NCI-H748 treated with DMSO at 0.1 percent for 48 hours (cell line): ENCODE data around the gene NCOR1.
"Not testable (repeated sequence)": the region's sequence is repeated elsewhere in the genome, so short reads cannot be mapped to it uniquely, and the experiment has no call there.

ENCODE experiments used
- DNase-seq: peaks from one replicate; lab custom pipeline; 2025; lab: John Stamatoyannopoulos, UW

NCOR1 gene

DNA sequence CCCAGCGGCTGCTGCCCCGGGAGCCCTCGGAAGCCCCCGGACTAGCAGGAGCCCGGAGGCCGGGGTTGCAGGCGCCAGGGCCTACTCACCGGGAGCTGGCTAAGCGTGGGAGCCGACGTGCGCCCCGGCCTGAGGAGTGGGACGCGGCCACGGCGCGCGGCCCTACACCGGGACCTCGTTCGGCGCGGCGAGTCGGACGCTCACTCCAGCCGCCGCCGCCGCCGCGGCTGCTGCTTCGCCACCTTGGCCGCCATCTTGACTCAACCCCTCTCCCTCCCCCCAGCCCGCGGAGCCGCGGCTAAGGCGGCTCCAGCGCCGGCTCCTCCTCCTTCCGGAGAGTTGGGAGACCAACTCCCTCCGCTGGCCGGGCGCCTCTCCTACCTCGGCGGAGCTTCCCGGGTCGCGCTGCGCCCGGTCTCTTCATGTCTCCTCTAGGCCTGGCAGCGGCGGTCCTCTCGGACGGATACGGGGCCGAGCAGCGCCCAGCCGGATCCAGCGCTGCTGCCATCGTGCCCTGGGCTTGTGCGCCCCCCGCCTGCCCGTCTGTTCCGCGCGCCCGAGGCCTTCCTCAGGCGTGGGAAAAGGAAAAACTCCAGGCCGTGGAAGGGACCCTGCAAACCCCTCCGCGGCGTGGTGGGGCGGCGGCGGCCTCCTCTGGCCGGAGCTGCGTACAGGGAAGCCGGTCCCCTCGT lies at the start of gene NCOR1:
Gene NCOR1, minus strand, starts transcription at position 262 of the 692 bp plus-strand sequence. CDS start 20,965 bp downstream, outside the sequence.
- DNase-seq, result peak; percentile 84

DNA sequence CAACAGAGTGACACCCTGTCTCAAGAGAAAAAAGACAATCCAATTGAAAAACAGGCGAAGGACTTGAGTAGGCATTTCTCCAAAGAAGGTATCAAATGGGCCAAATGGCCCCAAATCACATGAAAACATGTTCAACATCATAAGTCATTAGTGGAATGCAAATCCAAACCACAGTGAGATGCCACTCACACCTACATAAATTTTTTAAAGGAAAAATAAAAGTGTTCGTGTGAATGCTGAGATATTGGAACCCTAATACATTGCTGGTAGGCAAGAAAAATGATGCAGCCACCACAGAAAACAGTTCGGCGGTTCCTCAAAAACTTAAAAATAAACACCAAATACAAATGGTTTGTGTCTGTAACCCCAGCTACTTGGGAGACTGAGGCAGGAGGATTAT lies 46.9 kb upstream of the NCOR1 start:
- no peak for DNase-seq

DNA sequence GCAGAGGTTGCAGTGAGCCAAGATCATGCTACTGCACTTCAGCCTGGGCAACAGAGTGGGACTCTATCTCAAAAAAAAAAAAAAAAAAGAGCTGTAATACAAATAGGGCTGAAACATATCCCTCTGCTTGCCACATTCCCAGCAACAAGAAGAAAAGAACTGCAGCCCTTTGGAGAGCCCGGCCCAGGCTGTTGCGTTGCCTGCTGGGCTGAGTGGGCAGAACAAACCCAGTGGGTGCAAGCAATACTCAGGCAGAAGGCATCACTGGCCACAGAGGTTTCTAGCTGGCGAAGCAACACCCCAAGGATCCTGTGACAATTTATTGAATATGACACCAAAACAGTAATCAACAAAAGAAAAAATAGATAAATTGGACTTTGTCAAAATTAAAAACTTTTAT lies 45.7 kb upstream of the NCOR1 start:
- no peak for DNase-seq

GRCh38 chr17:16259926-16260325 lies 44.6 kb upstream of the NCOR1 start:
- DNase-seq, result no peak

DNA sequence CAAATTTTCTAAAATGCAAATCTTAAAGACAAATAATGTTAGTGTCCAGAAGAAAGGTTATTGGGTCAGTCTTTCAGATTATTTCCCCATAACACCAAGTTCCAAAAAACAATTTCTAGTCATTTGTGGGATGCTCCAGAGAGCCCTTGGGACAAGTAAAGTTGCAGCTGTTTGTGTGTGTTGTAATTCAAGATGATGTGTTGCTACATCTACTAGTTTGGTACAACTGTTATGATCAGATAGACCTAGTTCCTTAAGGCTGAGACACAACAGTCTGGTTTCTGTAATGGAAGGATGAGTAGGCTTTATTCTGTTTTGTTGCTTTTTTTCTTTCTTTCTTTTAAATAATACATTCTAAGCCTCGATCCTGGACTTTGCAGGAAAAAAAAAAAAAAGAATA lies 43.6 kb upstream of the NCOR1 start:
- DNase-seq, result no peak

- no peak for DNase-seq
Observed at GRCh38 chr17:16255481-16255921, 40.2 kb upstream of the NCOR1 start.

DNA sequence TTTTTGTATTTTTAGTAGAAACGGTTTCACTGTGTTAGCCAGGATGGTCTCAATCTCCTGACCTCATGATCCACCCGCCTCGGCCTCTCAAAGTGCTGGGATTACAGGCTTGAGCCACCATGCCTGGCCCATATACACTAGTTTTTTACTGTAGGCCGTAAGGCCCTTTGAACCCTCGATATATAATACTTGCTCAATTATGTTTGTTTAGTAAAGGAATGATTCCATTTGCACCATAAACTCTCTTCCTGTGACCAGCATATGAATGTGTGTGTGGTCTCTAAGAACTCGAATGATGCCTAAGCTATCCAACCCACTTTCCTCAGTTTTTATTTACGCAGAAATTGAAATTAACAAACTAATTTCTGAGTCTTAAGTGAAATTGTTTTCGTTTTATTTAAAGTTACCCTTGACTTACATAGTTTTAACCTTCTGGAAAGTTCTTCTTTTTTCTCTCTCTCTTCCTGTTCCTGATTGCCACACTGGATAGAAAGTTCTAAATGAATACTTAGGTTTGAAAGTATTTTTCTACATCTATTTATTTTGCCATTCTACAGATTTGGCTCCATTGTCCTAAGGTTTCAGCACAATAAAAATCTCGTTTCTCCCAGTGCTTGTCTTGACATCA lies 39.6 kb upstream of the NCOR1 start:
- no peak for DNase-seq

DNA sequence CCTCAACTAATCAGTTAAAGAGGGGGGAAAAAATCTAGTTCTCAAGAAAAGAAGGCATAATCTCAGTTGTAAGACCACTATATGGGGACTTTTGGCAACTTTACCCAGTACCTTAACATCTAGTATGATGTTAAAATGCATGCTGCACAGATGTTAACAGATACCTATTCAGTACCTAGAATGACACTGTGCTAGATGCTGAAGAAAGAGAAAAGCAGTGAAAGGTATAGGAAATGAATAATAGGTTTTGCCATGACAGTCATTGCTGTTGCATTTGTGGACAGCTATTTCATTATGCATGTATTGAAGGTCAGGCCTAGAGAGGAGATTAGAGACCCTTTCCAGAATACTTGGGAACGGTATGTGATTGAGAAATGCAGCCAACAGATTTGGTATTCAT lies 36.2 kb upstream of the NCOR1 start:
- no peak for DNase-seq

DNA sequence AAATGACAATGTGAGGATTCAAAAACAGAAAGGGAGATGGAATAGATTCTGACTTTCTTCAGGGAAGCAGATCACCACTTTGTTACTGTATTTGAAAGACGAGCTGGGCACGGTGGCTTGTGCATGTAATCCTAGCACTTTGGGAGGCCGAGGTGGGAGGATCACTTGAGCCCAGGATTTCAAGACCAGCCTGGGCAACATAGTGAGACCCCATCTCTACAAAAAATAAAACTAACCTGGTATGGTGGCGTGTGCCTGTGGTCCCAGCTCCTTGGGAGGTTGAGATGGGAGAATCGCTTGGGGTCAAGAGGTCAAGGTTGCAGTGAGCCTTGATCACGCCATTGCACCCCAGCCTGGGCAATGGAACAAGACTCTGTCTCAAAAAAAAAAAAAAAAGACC lies 35.7 kb upstream of the NCOR1 start:
- DNase-seq, result no peak

DNA sequence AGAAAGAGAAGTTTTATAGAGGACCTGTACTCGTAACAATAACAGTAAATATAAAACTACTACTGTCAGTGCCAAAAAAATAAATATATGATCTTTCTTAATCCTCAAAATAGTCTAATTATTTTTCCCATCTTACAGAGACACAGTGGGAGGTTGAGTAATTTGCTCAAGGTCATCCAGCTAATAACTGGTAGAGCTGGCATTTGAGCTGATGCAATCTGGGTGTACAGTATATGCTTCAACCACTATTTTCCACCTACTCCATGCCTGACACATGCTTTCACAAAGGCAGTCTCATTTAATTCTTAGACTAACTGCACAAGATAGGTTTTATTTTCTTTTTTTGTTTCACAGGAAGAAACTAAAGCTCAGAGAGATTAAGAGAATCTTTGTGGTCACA lies 35.3 kb upstream of the NCOR1 start:
- DNase-seq, result no peak

DNA sequence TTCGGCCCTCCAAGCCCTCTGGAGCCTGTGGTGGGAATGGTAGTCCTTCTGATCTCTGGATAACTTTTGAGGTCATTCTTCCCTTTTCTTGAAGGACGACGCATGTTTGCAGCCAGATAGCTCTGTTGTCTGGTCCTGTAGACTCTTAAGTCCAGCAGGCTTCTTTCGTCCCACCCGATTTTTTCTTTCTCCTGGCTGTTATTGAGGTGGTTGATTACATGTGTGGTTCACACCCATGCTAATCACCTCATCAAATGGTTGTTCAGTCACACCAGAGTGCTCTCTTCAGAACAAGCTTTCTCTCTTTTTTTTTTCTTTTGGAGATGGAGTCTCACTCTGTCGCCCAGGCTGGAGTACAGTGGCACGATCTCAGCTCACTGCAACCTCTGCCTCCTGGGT lies 32.3 kb upstream of the NCOR1 start:
- no peak for DNase-seq

DNA sequence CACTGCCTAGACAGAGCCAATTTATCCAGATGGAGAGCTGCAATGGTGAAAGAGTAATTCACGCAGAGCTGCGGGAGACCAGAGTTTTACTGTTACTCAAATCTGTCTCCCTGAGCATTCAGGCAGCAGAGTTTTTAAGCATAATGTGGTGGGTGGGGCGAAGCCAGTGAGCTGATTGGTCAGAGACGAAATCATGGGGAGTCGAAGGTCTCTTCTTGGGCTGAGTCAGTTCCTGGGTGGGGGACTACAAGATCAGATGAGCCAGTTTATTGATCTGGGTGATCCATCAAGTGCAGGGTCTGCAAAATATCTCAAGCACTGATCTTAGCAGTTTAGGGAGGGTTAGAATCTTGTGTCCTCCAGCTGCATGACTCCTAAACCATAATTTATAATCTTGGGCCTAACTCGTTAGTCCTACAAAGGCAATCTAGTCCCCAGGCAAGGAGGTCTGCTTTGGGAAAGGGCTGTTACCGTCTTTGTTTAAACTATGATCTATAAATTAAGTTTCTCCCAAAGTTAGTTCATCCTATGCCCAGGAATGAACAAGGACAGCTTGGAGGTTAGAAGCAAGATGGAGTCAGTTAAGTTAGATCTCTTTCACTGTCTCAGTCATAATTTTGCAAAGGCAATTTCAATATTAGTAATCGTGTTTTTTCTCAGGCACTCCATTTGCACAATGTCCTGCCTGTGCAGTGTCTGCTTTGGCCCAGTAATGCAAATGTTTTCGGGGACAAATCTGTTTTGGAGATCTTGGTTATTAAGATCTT lies 28.6 kb upstream of the NCOR1 start:
- DNase-seq, result no peak

DNA sequence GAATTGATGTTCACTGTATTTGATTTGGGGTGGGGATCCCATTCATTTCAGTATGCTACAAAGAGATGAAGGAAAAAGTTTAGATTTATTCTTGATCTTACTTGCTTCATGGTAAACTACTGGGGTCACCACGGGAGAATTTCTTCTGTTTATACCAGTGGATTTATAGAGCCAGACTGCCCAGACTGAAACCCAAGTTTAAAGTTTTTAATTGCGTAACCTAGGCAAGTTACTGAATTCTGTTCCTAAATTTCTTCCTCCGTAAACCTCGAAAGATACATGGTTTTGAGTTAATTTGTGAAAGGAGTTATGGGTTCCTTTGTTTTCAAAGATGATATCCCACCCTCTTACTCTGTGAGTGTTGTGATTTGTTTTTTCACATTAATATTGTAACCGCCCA lies 28.1 kb upstream of the NCOR1 start:
- DNase-seq, result no peak

DNA sequence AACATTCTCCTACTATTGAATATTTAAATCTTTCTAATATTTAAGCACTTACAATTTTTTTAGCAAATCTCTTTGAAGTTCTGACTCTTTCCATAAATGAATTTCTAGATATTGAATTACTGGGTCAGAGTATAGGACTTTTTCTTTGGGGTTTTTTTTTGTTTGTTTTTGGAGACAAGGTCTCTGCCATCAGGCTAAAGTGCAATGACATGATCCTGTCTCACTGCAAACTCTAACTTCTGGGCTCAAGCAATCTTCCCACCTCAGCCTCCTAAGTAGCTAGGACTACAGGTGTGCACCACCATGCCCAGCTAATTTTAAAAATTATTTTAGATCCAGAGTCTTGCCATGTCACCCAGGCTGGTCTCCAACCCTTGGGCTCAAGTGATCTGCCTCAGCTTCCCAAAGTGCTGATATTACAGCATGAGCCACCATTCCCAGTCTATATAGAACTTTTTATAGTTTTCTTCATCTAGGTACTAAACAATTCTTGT lies 26.6 kb upstream of the NCOR1 start:
- DNase-seq, result no peak

- no peak for DNase-seq
Observed at GRCh38 chr17:16239931-16240330, 24.6 kb upstream of the NCOR1 start.

DNA sequence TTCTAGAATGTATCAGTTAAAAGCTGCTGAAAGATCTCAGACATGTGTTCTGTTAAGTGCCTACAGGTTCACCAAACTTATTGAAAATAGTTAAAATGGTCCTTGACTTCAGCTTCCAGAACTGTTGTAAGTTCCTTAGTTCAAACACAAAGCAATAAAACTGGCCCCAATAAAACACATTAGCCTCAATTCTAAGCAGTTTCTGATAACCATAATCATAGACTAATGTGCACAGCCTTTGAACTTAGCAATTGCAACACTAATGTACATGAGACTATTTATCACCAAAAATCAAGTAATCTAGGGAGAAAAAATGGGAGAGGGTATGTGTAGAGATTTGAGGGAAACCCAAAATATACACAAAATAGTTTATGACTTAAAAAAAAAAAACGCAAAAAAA lies 17.1 kb upstream of the NCOR1 start:
- DNase-seq, result no peak

GRCh38 chr17:16229912-16230561 lies 14.7 kb upstream of the NCOR1 start:
- DNase-seq, result not testable (repeated sequence)

GRCh38 chr17:16222406-16222805 lies 7.1 kb upstream of the NCOR1 start:
- no peak for DNase-seq

GRCh38 chr17:16217002-16217635 lies 1.8 kb upstream of the NCOR1 start, which contains the start of gene PIGL:
Gene PIGL (plus strand): TSS chr17:16217210. CDS start chr17:16217227, 17 bp downstream.
- DNase-seq, result peak; percentile 93

DNA sequence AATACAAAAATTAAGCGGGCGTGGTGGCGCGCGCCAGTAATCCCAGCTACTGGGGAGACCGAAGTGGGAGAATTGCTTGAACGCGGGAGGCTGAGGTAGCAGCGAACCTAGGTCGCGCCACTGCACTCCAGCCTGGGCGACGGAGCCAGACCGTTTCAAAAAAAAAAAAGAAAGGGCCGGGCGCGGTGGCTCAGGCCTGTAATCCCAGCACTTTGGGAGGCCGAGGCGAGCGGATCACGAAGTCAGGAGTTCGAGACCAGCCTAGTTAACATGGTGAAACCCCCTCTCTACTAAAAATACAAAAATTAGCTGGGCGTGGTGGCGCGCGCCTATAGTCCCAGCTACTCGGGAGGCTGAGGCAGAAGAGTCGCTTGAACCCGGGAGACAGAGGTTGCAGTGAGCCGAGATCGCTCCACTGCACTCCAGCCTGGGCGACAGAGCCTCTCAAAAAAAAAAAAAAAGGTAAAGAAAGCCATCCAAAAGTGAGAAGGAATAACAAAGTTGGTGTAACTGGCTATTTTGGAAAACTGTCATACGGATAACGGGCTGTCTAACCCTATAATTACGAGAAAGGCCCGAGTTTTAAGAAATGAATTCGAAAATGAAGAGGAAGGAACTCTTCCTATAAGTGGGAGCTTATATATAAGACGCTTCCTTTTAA lies 1.1 kb upstream of the NCOR1 start:
- not testable (repeated sequence) for DNase-seq

DNA sequence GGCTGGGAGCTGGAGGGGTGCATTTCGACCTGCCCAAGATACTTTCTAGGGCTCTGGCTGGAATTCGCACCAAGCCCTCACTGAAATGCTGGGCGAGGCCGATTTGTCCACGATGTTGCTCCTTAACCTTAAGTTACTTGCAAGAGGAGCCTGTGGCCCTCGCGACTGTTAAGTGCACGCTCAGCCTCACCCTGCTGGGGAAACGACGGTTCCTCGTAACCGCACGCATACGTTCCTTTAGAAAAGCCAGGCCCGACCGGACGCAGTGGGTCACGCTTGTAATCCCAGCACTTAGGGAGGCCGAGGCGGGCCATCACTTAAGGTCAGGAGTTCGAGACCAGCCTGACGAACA lies 607 bp upstream of the NCOR1 start:
- no peak for DNase-seq

- peak; percentile 44 for DNase-seq
Observed at GRCh38 chr17:16215002-16215272, 397 bp downstream of the NCOR1 start.
